WI38 (cell line): ENCODE data around the gene OSBPL1A.

Experiments
- H3K4me3 ChIP-seq: 2 replicates; pipeline ENCODE4 v1.5.1; 2011; ENCODE audit warnings: low read depth, mild to moderate bottlenecking, control low read depth, low read length
- TF ChIP-seq, protein P1 (sequence below): IDR thresholded peaks from 2 replicates; pipeline ENCODE4 v1.5.1; 2012; ENCODE audit warnings: low read depth, mild to moderate bottlenecking, control low read depth, low read length

The OSBPL1A gene

DNA sequence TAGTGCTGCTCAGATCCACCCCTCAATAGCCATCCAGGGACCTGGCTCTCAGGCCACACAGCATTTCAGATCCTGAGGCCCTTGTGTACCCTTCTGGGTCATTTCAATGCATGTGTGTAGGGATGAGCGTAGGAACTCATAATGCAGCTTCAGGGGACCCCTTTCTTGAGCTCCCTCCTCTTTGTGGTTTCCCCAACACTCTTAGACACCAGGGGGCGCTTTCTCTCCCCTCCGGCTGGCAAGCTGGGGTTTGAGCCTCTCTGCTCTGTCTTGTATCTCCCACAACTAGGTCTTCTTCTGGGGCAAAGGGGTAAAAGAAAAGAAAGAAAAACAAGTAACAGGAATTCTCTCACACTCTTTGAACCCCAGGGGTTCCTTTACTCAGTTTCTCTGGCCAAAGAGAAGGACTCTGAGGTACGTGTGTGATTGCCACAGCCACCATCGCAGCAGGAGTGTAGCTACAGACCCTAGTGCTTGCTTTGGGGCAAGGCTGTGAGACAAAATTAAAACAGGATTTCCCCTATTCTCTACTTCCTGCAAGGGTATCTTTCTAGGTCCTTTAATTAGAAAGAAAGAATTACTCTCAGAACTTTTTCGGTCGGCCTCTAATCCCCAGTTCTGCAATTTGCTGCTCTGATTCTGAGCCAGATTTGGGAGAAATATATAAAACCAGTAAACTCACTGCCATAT, 220.8 kb downstream of the OSBPL1A start:
- H3K4me3 ChIP-seq = no peak overlapping the region
- TF ChIP-seq, protein P1, sequence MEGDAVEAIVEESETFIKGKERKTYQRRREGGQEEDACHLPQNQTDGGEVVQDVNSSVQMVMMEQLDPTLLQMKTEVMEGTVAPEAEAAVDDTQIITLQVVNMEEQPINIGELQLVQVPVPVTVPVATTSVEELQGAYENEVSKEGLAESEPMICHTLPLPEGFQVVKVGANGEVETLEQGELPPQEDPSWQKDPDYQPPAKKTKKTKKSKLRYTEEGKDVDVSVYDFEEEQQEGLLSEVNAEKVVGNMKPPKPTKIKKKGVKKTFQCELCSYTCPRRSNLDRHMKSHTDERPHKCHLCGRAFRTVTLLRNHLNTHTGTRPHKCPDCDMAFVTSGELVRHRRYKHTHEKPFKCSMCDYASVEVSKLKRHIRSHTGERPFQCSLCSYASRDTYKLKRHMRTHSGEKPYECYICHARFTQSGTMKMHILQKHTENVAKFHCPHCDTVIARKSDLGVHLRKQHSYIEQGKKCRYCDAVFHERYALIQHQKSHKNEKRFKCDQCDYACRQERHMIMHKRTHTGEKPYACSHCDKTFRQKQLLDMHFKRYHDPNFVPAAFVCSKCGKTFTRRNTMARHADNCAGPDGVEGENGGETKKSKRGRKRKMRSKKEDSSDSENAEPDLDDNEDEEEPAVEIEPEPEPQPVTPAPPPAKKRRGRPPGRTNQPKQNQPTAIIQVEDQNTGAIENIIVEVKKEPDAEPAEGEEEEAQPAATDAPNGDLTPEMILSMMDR = peak; percentile 78

DNA sequence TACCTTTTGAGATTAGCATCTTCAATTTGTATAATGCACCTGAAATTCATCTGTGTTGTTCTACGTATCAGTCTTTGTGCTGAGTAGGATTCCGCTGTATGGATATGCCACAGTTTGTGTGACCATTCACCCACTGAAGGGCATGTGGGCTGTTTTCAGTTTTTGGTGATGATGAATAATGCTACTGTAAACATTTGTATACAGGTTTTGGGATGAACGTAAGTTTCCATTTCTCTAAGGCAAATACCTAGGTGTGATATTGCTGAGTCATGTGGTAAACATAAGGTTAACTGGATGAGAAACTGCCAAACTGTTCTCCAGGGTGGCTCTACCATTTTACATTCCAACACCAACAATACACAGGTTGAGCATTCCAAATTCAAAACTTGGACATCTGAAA, 223.6 kb downstream of the OSBPL1A start:
- TF ChIP-seq, protein P1 = no peak
- no peak overlapping the region for H3K4me3 ChIP-seq

DNA sequence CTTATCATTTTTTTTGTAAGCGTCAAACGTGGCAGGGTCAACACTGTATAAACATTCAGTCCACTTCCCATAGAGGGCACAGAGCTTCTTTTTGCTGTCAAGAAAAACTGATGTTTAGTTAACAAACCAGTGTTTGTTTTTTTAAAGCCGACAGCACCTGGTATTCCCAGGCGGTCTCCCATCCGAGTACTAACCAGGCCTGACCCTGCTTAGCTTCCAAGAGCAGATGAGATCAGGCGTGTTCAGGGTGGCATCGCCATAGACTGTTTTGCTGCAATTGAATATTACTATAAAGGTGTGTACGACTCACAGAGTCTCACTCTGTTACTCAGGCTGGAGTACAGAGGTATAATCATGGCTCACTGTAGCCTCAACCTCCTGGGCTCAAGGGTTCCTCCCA, 227.3 kb downstream of the OSBPL1A start:
- TF ChIP-seq, protein P1 = no peak
- no peak overlapping the region for H3K4me3 ChIP-seq

DNA sequence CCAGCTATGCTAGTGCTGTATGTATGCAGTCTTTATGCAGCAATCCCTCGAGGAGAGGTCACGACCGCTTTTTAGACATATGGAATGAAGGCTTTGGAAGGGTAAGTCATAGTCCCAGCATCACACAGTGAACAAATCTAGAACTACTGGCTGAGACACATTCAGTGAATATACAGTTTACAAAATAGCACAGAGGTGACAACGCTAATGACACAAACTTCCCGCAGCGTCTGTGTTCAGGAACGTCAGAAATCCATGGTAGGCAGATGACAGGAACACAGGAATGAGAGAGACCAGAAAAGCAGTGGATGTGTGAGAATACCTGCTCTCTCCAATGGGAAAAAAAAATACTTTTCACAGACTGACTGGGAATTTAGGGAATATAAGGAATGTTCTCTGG, 229.1 kb downstream of the OSBPL1A start:
- TF ChIP-seq, protein P1 = no peak
- no peak overlapping the region for H3K4me3 ChIP-seq

DNA sequence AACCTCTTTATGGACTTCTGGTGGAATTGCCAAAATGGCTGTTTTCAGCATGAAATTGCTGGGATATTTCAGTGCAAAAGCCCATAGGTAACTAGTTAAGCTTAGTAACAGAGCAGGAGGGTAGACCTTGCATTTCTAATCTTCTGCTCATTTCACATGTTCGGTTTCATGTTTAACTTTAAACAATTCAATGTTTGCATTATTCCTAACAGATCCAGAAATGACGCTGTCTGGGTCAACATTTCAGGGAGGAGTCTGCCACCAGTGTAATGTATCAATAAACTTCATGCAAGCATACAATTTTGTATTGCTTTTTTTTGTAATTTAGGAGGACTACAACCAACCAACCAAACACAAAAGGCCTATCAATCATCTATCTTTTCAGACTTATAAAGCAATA, 236.3 kb downstream of the OSBPL1A start:
- TF ChIP-seq, protein P1 = no peak
- no peak overlapping the region for H3K4me3 ChIP-seq

DNA sequence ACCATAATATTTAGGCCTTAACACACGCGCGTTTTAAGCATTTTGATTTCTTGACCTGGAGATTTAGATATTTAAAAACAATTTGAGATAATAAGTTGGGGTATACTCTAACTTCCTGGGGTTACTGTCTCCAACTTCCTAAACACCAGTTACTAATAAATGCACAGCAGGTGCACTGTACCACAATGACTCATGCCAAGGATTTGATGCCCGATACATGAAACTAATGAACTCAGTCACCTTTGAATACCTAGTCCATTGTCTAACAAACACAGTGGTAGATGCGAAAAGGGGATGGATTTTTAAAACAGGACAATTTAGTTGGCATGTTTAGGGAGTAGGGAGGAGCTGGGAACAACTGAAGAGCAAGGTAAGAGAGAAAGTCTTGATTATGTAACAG, 237.5 kb downstream of the OSBPL1A start:
- TF ChIP-seq, protein P1 = no peak
- no peak overlapping the region for H3K4me3 ChIP-seq

DNA sequence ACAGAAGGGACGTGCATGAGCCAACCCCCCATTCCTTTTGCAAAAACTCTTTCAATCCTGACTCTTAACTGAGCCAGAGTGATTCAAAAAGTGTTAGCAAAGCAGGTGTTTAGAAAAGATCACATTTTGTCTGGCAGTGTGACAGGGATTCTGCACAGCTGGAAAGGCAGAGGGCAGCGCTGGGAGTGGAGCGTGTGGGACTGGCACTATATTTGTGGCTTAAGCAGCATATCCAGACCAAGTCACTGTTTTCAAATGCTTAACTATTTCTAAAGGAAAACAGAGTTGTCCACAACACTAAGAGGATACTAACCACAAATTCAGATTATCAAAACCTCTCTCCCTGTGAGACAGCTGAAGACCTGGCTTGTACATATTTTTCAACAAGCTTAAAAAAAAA, 239.8 kb downstream of the OSBPL1A start:
- TF ChIP-seq, protein P1 = no peak
- no peak overlapping the region for H3K4me3 ChIP-seq
